UCSD-AML1 (cell line): ENCODE data around the gene COBL.

ENCODE experiments used
- DNase-seq: peaks from one replicate; lab custom pipeline; 2025; ENCODE audit not compliant: unreplicated experiment; lab: John Stamatoyannopoulos, UW

COBL gene

GRCh38 chr7:51255536-51256208 is 60.9 kb downstream of the COBL start:
- no peak for DNase-seq

GRCh38 chr7:51255036-51255435 is 61.6 kb downstream of the COBL start:
- no peak for DNase-seq

GRCh38 chr7:51253157-51253556 is 63.5 kb downstream of the COBL start:
- no peak for DNase-seq

- no peak for DNase-seq
These were observed 65.3 kb downstream of the COBL start for GRCh38 chr7:51251290-51251689.

DNA sequence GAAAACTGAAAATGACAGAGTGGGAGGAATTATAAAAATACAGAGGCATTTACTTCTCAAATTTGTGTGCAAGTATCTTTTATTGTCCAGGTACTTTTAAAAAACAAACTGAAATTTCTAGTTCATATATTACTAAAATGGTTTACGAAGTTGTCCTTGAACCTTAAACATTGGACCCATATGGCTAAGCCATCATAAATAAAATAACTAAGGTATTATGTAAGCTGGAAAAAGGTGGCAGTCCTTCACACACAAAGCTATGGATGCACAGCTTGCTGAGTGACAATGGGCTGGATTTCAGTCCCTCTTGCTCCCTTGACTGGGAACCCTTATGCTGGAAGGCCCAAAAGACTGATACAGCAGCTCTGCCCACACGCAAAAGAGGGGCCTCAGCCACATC is 66.1 kb downstream of the COBL start:
- DNase-seq, result no peak

- DNase-seq, result no peak
These were observed 66.6 kb downstream of the COBL start for GRCh38 chr7:51249991-51250390.

DNA sequence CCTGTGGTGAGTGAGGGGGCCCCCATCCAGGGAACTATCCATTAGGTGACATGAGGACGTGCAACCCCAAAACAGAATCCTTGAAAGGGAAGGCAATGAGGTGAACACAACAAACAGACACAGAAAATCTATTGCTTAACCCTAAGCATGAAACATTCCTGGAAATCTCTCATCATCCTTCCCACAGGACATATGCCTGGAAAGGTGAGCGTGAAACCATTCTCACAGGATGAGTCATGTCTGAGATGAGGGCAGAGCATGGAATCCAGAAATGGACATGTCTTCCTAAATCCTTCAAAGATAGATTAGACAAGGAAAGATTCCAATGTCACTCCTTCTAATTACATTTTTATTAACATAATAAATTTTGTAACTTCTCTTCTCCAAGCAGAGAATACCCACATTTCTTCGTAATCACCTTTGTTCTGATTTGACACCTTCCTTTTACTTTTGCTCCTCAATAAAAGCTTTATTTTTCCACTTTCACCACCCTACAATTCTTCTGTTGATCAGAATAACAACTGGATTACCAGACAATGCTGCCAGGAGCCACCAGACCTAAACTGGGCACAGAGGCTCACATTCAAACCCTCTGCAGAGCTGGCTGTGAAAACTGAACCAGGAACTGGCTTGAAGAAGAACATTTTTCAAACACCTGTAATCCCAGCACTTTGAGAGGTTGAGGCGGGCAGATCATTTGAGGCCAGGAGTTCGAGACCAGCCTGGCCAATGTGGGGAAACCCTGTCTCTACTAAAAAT is 67.2 kb downstream of the COBL start:
- DNase-seq, result no peak

DNA sequence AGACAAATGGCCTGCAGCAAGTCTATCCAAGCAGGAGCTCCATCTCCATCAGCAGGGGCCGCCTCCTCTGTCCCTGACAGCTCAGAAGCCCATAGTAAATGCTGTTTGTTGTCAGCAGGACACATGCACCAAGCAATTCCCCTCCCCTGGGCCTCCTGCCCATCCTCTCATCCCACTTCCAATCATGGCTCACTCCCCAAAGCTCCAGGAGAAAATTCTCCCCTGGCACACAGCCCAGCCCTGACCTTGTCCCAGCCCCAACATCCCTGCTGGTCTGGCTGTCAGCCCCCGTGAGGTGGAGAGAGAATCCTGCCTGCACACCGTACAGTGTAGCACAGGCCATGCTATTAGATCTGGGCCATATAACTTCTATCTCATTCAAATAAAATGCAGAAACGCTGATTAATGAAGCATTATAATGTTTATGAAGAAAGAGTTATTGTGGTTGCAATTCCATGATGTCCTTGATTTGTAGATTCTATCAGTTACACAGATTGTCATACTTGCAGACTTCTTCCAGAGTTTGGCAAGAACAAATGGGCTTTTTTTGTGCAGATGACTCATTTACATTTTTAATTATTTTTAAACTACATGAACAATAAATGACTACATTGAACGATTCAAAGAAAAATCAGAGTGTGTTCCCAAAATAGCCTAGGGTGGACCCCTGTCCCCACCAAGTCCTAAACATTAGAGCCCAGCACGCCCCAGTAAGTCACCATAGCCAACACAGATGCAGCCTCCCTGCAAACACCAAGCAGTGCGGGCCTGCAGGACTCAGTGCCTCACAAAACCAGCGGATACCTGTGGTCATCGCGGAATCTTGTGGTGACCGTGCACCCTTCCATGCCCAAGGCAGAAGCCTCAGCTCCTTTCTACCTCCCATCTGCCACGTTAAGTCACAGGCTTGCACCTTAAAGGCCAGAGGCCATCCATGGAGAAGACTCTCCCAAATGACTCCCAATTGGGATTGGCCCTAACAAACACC is 70.1 kb downstream of the COBL start:
- no peak for DNase-seq

GRCh38 chr7:51244885-51245284 is 71.7 kb downstream of the COBL start:
- DNase-seq, result no peak

DNA sequence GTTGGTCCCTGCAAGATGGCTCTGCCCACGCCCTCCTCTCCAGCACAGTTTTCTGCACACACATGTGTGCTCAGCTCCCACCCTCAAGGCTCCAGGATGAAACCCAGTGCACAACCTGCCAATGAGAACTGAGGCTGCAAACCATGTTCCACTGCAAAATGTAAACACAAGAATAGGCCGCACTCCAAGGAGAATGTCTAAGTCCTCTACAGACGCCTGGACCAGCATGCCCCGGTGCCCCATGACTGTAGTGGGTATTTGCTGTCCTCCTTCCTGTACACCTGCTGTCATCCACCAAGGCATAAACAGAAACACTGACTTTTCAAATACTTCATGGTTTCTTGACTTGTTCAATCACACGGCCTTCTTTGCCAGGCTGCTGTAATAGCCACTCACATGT is 72.6 kb downstream of the COBL start:
- no peak for DNase-seq

DNA sequence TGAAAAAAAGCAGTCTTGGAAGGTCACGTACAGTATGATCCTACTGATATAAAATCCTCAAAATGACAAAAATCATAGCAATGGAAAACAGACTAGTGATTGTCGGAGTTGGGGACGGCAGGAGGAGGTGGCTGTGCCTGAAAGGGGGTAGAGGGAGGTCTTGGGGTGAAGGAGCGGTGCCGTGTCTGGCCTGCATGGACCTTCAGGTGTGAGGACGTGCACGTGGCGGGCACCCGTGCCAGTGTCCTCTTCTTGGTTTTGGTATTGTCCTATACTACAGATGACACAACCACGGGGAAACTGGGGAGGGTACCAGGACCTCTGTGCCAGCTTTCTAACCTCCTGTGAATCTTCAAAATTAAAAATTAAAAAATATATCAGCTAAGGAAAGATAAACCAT is 73.0 kb downstream of the COBL start:
- no peak for DNase-seq

DNA sequence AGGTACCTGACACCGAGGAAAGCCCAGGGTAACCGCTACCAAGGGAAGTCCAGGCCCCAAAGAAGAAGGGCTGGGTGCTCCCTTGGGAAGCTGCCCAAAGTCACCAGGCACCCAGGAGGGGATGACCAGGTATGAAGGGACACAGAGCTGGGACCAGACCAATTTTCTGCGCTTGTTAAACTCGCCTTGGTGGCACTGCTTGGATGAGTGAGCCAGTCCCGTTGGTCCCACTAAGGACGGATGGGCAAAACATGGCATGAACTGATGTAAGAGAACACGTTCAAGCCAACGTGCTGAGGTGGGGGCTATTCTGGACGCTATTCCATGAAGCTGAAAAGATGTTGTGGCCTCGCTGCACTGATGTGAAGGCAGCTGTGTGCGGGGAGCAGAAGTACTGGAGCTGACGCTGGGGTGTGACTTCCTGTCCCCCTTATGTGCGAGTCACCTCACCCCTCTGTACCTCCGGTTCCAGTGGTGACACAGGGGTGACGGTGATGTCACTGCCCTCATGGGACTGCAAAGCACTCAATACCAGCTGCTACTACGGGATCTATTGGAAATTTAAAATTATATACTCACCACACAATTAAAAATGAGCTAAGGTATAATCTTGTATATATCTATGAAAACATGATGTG is 73.6 kb downstream of the COBL start:
- DNase-seq, result no peak

- no peak for DNase-seq
These were observed 74.5 kb downstream of the COBL start for GRCh38 chr7:51242007-51242691.

- DNase-seq, result no peak
These were observed 75.7 kb downstream of the COBL start for GRCh38 chr7:51240868-51241267.

DNA sequence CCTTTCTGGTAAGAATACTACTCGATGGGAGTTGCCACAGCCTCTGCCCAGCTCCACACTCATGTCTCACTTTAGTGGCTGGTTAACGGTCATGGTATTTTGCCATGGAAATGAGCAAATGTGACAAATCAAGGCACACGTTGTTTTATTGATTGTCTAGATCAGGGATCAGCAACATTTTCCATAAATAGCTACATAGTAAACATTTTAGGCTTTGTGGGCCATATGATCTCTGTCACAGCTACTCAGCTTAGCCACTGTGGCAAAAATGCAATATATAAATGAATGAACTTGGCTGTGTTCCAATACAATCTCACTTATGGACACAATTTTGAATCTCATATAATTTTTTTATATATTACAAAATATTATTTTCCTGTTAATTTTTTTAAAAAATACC is 76.9 kb downstream of the COBL start:
- no peak for DNase-seq

GRCh38 chr7:51238981-51239495 is 77.6 kb downstream of the COBL start:
- DNase-seq, result no peak

- no peak for DNase-seq
These were observed 79.0 kb downstream of the COBL start for GRCh38 chr7:51237446-51238133.

DNA sequence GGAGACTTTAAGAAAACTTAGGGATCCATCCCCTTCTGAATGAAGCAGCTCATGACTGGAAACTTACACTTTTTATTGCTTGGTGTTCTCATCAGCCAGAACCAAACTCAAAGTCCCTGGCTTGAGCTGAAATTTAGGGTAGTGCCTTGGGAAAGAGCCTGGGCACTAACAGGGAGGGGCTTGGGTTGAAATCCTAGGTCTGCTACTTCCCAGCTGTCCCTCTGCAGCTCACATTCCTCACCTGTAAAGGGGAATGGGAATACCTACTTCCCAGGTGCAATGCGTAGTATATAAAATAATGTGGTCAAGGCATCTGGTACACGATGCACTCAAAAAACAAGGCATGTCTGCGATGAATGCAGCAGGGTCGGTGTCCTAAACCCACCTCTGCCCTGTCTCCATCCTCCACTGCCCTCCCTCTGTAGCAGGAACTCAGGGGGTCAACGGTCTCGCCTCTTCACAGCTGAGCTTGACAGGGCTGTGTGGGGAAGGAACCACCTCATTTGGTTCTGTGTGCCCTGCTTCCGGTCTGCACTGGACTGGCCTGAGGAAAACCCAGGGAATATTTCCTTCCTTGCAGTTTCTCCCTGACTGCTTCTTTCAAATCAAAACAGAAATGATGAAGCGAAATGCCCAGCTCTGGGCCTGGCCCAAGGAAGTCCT is 80.0 kb downstream of the COBL start:
- no peak for DNase-seq
